GM18873 (cell line): ENCODE measurements around the gene PNRC1.
"Not testable (repeated sequence)": the region's sequence is repeated elsewhere in the genome, so short reads cannot be mapped to it uniquely, and the experiment has no call there.

Source experiments
- ATAC-seq: cut with Tn5 transposase; IDR thresholded peaks from one replicate; pipeline ENCODE4 v1.9.1; 2021; ENCODE audit warnings: mild to moderate bottlenecking, moderate library complexity, moderate number of reproducible peaks; ENCODE audit not compliant: unreplicated experiment, low FRiP score

PNRC1 gene

GRCh38 chr6:89080281-89081128 is at the start of gene PNRC1:
PNRC1 (plus strand) TSS chr6:89080751; CDS start chr6:89080895, 144 bp downstream.
- peak; percentile 85 for ATAC-seq

DNA sequence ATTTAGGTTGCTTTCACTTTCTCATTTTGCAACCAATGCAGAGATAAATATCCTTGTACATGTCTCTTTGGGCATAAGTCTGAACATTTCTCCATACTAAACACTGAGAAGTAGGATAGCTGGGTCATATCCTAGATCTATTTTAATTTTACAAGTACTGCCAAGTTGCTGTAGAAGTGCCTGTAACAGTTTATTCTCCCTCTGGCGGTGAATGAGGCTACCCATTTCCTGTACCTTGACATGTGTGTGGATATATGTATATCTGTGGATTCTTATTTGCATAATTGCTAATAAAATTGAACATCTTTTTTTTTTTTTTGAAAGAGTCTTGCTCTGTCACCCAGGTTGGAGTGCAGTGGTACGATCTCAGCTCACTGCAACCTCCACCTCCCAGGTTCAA is 48.0 kb upstream of the PNRC1 start:
- ATAC-seq, result no peak

DNA sequence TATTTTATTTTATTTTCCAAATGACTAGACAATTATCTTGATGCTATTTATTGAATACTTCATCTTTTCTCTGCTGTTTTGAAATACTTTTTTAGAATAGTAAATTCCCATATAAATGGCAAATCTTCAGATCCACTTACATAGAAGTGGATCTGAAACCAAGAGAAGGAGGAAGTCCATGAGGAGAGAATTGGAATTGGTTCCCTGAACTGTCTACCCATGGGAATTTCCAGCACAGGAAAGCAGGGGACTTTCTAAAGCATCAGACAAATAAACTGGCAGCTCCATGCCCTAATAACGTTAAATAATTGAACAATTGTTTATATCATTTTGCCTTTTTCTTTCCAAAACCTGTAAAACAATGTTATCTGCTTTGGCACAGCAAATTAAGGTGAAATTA is 47.1 kb upstream of the PNRC1 start:
- ATAC-seq, result no peak

GRCh38 chr6:89034116-89034515 is 46.4 kb upstream of the PNRC1 start:
- ATAC-seq, result not testable (repeated sequence)

- no peak for ATAC-seq
These were observed 45.8 kb upstream of the PNRC1 start for GRCh38 chr6:89034586-89035251.

DNA sequence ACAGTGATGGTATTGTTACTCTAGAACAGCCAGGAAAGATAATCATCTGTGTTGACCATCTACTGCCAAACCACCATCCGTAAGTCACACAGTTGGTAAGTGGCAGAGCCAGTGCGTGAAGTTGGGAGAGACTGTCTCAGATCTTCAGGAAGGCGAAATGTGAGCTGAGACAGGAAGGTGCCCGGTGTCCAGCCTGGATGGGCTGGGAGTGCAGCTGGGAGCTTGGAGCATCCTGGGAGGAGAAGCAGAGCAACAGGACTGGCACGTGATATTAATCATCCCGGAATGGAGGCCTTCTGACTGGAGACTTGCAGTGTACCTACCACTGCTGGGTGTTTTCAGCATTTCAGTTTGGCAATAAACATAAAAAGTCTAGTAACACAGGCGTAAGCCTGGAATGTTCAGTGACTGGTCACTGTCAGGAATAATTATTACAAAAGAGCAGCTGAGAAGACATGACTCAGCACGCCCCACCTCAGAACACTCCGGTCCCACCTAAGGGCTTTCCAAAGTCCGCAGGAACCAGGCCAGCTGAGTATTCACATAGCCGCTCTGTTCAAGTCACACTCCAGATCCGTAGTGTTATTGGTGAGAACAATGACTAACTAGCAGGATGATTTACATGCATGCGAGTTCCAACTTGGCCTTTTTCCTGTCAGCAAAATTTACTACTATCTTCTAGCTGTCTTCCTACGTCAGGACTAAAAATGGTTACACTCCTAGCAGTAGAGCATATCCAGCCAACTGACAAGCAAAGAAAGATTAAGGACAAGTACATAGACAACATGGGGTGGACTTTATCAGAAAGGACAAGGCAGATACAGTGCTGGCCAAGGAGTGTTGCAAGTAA is 45.1 kb upstream of the PNRC1 start:
- no peak for ATAC-seq

DNA sequence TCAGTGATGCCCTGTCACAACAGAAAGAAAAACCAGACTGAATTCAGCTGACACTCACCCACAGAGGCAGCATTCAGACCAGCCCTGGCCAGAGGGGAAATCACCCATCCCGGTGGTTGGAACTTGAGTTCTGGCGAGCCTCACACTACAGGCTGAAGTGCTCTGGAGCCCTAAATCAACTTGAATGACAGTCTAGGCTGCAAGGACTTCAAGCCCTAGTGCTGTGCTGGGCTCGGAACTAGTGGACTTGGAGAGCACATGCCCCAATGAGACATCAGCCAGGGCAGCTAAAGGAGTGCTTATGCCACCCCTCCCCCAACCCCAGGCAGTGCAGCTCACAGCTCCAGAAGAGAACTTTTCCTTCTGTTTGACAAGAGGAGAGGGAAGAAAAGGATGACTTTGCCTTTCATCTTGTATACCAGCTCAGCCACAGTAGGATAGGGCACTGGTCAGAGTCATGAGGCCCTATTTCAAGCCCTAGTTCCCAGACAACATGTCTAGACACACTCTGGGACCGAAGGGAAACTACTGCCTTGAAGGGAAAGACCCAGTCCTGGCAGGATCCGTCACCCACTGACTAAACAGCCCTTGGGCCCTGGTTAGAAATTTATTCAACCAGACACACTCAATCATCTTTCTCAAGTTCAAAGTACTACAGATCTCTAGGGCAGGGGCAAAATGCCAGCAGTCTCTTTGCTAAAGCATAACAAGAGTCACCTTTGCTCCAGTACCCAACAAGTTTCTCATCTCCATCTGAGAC is 43.2 kb upstream of the PNRC1 start:
- ATAC-seq, result no peak

GRCh38 chr6:89037901-89038293 is 42.7 kb upstream of the PNRC1 start:
- not testable (repeated sequence) for ATAC-seq

DNA sequence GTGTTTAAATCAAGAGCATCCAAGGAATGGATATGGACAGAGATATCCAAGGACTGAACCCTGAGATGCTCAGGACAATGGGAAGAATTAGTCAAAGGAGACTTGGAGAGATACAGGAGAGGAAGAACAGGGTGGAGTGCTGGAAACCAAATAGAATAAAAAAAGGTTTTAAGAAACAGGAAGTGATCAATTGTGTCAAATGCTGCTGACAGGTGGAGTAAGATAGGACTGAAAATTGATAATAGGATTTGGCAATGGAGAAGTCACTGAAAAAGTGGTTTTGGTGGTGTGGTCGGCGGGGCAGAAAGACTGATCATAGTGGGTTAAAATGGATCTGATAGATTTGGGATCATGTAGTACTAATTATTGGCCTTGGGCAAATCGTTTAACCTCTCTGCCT is 37.9 kb upstream of the PNRC1 start:
- ATAC-seq, result no peak

DNA sequence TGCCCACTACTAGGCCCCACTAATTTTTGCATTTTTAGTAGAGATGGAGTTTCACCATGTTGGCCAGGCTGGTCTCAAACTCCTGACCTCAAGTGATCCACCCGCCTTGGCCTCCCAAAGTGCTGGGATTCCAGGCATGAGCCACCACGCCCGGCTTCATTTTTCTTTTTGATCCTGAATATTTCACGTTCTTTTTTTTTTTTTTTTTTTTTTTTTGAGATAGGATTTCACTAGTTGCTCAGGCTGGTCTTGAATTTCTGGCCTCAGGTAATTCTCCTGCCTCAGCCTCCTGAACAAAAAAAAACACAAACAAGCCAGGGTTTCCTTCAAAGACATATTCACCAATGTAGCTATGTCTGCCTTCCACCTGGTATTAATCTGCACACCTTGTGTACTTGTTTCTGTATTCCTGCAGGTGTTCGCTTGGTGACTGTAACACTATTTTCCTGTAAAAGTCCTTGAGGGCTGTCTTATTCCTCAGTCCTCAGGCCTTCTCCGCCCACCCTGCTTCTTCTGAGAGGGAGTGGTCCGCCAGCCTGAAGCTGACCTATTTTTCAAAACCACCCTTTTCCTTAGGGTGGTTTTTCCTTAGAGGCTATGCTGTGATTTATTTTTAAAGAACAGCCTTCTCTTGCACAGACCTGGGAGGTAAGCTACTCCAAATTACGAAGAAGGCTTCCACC is 36.1 kb upstream of the PNRC1 start:
- no peak for ATAC-seq

GRCh38 chr6:89045011-89045387 is 35.6 kb upstream of the PNRC1 start:
- no peak for ATAC-seq

GRCh38 chr6:89045576-89045975 is 35.0 kb upstream of the PNRC1 start:
- no peak for ATAC-seq

DNA sequence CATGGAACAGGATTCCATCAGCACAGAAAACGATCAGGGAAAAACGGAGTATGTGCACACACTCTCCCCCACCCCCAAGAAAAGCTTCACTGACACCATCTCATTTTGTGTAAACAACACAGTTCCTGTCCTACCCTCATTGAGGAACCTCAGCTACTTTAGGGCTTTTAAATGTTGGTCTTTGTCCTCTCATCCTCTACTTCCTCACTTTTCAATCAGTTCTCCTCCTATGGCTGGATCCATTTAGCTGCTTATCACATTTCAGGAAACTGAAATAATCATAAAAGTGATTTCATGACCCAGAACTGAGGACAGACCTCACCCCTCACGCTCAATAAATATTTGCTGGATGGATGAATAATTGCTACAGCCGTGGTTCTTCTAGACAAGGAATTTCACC is 33.1 kb upstream of the PNRC1 start:
- no peak for ATAC-seq

DNA sequence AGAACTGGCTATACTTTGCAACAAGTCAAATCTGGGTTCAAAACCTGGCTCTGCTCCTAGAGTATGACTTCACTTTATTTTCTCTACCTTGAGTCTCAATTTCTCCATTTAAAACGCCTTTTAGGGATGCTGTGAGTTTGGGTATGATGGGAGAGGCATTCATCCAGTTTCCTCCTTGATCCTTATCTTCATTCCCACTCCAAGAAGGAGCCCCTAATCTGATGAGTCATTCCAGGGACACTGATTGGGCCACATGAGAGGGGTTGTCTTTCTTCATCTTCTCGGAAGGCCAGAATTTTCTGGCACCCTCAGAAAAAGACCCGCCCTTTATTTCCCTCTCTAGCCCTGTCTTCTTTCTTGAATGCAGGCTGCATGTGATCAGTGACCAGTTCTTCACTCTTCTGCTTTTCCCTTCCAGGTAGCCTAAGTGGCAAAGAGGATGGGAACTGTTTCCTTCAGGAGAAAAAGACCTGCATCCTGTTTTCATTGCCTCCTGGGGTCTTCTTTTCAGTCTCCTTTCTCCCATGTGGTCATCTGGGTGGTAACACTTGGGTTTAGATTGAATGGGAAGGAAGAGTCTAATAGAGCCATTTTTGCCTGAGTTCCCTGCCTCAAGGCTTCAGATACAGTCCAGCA is 32.1 kb upstream of the PNRC1 start:
- ATAC-seq, result no peak

DNA sequence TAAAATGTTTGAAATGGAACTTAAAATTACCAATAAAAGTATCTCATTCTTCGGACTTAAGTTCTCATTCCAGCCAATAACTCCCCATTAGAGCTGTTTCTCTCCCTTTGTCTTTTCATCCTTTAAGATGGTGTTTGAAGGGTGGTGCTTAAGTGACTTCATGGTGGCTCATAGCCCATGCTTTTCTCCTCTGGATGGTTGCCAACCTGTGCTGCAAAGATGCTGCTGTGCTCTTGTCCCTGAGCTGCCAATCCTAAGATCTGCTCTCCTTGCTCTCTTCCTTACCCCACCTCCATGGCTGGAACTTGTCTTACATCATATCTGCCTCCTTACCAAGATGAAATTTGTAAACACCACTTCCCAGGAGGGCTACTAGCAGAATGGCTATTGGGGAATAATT is 31.6 kb upstream of the PNRC1 start:
- ATAC-seq, result no peak

- ATAC-seq, result no peak
These were observed 30.4 kb upstream of the PNRC1 start for GRCh38 chr6:89050155-89050554.

GRCh38 chr6:89050697-89051096 is 29.9 kb upstream of the PNRC1 start:
- no peak for ATAC-seq

DNA sequence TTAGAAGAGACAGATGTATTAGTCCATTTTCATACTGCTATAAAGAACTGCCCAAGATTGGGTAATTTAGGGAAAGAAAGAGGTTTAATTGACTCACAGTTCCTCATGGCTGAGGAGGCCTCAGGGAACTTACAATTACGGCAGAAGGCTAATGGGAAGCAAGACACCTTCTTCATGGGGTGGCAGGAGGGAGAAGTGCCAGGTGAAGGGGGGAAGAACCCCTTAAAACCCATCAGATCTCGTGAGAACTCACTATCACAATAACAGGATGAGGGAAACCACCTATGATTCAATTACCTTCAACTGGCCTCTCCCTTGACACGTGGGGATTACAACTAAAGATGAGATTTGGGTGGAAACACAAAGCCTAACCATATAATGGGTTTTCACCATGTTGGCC is 28.9 kb upstream of the PNRC1 start:
- ATAC-seq, result no peak

DNA sequence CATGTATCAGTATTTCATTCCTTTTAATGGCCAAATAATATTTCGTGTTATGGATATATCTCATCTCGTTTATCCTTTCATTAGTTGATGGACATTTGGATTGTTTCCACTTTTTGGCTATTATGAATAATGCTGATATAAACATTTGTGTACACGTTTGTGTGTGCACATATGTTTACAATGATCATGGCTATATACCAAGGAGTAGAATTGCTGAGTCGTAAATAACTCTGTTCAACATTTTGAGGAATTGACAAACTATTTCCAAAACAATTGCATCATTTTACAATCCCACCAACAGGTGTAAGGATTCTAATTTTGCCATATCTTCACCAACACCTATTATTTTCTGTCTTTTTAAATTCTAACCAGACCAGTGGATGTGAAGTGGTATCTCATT is 26.3 kb upstream of the PNRC1 start:
- no peak for ATAC-seq
